HepG2 (cell line): ENCODE data around the gene CTCF. TPM values are rescaled to one million over a fixed set of nuclear protein-coding genes. Genes with fewer than 3 reads are reported as not detected.

Experiments used
- ATAD3A ChIP-seq: sonication (generic); formaldehyde crosslinking; IDR thresholded peaks from 2 replicates; pipeline ENCODE4 v1.4.0; 2020; ENCODE audit warnings: missing genetic modification reagents
- HOXD1 ChIP-seq: sonication (generic); formaldehyde crosslinking; IDR thresholded peaks from 2 replicates; pipeline ENCODE4 v1.5.0; 2020; ENCODE audit warnings: missing genetic modification reagents
- KLF16 ChIP-seq, 2 experiments: sonication (generic) in 1 of 2; formaldehyde crosslinking in 1 of 2; IDR thresholded peaks; 2 replicates each; pipeline versions ENCODE4 v1.6.1 to v1.8.0; 2016 to 2023; ENCODE audit warnings: missing genetic modification reagents in 2 of 2, missing compliant biosample characterization in 1 of 2
- NCOA5 ChIP-seq: sonication (generic); formaldehyde crosslinking; IDR thresholded peaks from 2 replicates; pipeline ENCODE4 v1.4.0; 2020; ENCODE audit warnings: missing genetic modification reagents
- NR2F6 ChIP-seq, 2 experiments: IDR thresholded peaks; 2 replicates each; pipeline ENCODE4 v1.6.1; 2016; ENCODE audit warnings: antibody characterized with exemption in 1 of 2, mild to moderate bottlenecking in 1 of 2
- RAD21 ChIP-seq: fragments of 450-650 bp; formaldehyde crosslinking; IDR thresholded peaks from 2 replicates; pipeline ENCODE4 v1.5.0; 2020; ENCODE audit warnings: mild to moderate bottlenecking
- SMAD9 ChIP-seq: sonication (generic); formaldehyde crosslinking; IDR thresholded peaks from 2 replicates; pipeline ENCODE4 v1.5.1; 2020; ENCODE audit warnings: mild to moderate bottlenecking, missing genetic modification reagents
- SRSF1 ChIP-seq: fragments of 200-400 bp; formaldehyde crosslinking; optimal IDR thresholded peaks from 2 replicates; pipeline ENCODE3; 2017; ENCODE audit warnings: mild to moderate bottlenecking, low read depth, low read length, moderate library complexity
- TBP ChIP-seq: sonication (generic); formaldehyde crosslinking; IDR thresholded peaks from 2 replicates; pipeline ENCODE4 v1.5.0; 2020; ENCODE audit warnings: missing genetic modification reagents
- YEATS2 ChIP-seq: sonication (generic); formaldehyde crosslinking; IDR thresholded peaks from 2 replicates; pipeline ENCODE4 v1.4.0; 2020; ENCODE audit warnings: missing genetic modification reagents, borderline replicate concordance
- ZFX ChIP-seq: sonication (generic); formaldehyde crosslinking; IDR thresholded peaks from 2 replicates; pipeline ENCODE4 v1.4.0; 2020; ENCODE audit warnings: mild to moderate bottlenecking, low read depth, missing genetic modification reagents, moderate library complexity
- ZNF501 ChIP-seq: sonication (generic); formaldehyde crosslinking; IDR thresholded peaks from 2 replicates; pipeline ENCODE4 v1.5.1; 2020; ENCODE audit warnings: mild to moderate bottlenecking, moderate library complexity, missing genetic modification reagents
- ZNF746 ChIP-seq: sonication (generic); formaldehyde crosslinking; IDR thresholded peaks from 2 replicates; pipeline ENCODE4 v1.8.0; 2022; ENCODE audit warnings: mild to moderate bottlenecking, missing genetic modification reagents
- polyA plus RNA-seq, 8 experiments: library from polyadenylated mRNA; depleted of rRNA in 3 of 8; stranded (reverse) in 7 of 8; unstranded in 1 of 8; fragments of >200 nt; fragmentation: Illumina TruSeq in 4 of 8; extraction: Trizol in 4 of 8; gene quantifications; 2 replicates each; pipeline versions ENCODE4 v1.2.1 to v1.2.3, GENCODE V29; 2011 to 2016; ENCODE audit warnings: low read depth in 4 of 8, missing spikeins in 1 of 8, mixed read lengths in 1 of 8; ENCODE audit not compliant: insufficient read depth in 1 of 8
- total RNA-seq, 5 experiments: library from RNA; depleted of rRNA; stranded (reverse); fragments of >200 nt; fragmentation: Illumina TruSeq; extraction: Trizol; gene quantifications; 2 replicates each; pipeline ENCODE4 v1.2.3, GENCODE V29; 2016; ENCODE audit warnings: low read depth in 1 of 5
- TF ChIP-seq, protein P1 (sequence below): sonication (generic); formaldehyde crosslinking; IDR thresholded peaks from 2 replicates; pipeline ENCODE4 v1.4.0; 2020; ENCODE audit warnings: mild to moderate bottlenecking, missing genetic modification reagents, borderline replicate concordance
- TF ChIP-seq, protein P2 (sequence below): sonication (generic); formaldehyde crosslinking; IDR thresholded peaks from 2 replicates; pipeline ENCODE4 v1.4.0; 2020; ENCODE audit warnings: missing genetic modification reagents
- TF ChIP-seq, protein P3 (sequence below): sonication (generic); formaldehyde crosslinking; IDR thresholded peaks from 2 replicates; pipeline ENCODE4 v1.5.0; 2020; ENCODE audit warnings: missing genetic modification reagents, mild to moderate bottlenecking, borderline replicate concordance
- TF ChIP-seq, protein P4 (sequence below): sonication (generic); formaldehyde crosslinking; IDR thresholded peaks from 2 replicates; pipeline ENCODE4 v1.4.0; 2020; ENCODE audit warnings: missing genetic modification reagents
- TF ChIP-seq, protein P5 (sequence below): sonication (generic); formaldehyde crosslinking; IDR thresholded peaks from 2 replicates; pipeline ENCODE4 v1.4.0; 2020; ENCODE audit warnings: missing genetic modification reagents

CTCF gene
- total and polyA plus RNA-seq, 2 of the 13 experiments (the other 11 are each of a cell fraction or from before 2014, with no cell fraction given) = 19.5 to 37.5 TPM

DNA sequence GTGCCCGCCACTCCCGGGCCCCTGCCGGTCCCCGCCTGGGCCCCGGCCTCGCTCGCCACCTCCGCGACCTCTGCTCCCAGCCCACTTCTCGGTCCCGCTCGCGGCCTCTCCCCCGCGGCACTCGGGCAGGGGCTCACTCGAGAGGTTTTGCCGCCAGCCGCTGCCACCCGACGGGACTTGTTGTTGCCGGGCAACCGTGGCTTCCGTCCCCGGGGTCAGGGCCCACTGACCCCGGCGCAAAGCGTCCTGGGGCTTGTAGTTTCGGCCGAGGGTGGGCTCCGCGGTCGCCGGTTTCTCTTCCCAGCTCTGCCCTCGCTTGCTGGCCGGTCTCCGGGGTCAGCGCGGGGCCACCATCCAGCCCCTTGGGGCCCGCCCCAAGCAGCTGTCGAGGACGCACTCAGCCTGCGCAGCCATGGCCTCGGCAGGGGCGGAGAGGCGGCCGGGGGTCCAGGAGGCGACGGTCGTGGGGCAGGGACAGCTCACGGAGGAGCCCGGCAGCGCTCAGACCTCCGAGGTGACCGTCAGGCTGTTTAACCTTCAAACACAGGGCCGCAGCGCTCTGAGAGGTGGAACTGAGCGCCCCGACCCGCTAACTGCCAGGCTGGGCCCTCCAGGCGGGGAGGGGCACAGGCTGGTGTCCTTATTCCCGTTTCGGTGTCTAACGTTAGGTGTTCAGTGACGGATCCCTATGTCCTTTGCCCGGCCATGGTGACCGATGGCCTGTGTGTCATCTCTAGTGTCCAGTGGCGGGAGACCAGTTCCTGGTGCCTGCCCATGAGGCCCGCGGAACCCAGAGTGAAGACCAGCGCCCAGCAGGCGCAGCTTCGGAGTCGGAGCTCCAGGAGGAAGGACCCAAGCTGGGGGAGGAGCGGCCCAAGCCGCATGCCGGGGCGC, 104.5 kb downstream of the CTCF start, which contains the start of the genes C16orf86 and ENKD1 (continued):
- TF ChIP-seq, protein P1, sequence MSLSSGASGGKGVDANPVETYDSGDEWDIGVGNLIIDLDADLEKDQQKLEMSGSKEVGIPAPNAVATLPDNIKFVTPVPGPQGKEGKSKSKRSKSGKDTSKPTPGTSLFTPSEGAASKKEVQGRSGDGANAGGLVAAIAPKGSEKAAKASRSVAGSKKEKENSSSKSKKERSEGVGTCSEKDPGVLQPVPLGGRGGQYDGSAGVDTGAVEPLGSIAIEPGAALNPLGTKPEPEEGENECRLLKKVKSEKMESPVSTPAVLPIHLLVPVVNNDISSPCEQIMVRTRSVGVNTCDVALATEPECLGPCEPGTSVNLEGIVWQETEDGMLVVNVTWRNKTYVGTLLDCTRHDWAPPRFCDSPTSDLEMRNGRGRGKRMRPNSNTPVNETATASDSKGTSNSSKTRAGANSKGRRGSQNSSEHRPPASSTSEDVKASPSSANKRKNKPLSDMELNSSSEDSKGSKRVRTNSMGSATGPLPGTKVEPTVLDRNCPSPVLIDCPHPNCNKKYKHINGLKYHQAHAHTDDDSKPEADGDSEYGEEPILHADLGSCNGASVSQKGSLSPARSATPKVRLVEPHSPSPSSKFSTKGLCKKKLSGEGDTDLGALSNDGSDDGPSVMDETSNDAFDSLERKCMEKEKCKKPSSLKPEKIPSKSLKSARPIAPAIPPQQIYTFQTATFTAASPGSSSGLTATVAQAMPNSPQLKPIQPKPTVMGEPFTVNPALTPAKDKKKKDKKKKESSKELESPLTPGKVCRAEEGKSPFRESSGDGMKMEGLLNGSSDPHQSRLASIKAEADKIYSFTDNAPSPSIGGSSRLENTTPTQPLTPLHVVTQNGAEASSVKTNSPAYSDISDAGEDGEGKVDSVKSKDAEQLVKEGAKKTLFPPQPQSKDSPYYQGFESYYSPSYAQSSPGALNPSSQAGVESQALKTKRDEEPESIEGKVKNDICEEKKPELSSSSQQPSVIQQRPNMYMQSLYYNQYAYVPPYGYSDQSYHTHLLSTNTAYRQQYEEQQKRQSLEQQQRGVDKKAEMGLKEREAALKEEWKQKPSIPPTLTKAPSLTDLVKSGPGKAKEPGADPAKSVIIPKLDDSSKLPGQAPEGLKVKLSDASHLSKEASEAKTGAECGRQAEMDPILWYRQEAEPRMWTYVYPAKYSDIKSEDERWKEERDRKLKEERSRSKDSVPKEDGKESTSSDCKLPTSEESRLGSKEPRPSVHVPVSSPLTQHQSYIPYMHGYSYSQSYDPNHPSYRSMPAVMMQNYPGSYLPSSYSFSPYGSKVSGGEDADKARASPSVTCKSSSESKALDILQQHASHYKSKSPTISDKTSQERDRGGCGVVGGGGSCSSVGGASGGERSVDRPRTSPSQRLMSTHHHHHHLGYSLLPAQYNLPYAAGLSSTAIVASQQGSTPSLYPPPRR (CRISPR knock-in tag) = no peak
- peak; percentile 82 for TF ChIP-seq NR2F6 (IDR thresholded peaks at IDR 0.05)
- TF ChIP-seq NR2F6 (CRISPR knock-in tag; IDR thresholded peaks at IDR 0.05) = peak; percentile 88
- TF ChIP-seq, protein P2, sequence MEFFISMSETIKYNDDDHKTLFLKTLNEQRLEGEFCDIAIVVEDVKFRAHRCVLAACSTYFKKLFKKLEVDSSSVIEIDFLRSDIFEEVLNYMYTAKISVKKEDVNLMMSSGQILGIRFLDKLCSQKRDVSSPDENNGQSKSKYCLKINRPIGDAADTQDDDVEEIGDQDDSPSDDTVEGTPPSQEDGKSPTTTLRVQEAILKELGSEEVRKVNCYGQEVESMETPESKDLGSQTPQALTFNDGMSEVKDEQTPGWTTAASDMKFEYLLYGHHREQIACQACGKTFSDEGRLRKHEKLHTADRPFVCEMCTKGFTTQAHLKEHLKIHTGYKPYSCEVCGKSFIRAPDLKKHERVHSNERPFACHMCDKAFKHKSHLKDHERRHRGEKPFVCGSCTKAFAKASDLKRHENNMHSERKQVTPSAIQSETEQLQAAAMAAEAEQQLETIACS (CRISPR knock-in tag) = no peak
- no peak for TF ChIP-seq KLF16 (CRISPR knock-in tag; IDR thresholded peaks at IDR 0.05)
- TF ChIP-seq ATAD3A (CRISPR knock-in tag) = no peak
- peak; percentile 36; the same call in 1 of the 2 replicates for TF ChIP-seq YEATS2
- no peak for TF ChIP-seq TBP (CRISPR knock-in tag)
- TF ChIP-seq, protein P3, sequence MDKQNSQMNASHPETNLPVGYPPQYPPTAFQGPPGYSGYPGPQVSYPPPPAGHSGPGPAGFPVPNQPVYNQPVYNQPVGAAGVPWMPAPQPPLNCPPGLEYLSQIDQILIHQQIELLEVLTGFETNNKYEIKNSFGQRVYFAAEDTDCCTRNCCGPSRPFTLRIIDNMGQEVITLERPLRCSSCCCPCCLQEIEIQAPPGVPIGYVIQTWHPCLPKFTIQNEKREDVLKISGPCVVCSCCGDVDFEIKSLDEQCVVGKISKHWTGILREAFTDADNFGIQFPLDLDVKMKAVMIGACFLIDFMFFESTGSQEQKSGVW (CRISPR knock-in tag) = no peak
- TF ChIP-seq, protein P4, sequence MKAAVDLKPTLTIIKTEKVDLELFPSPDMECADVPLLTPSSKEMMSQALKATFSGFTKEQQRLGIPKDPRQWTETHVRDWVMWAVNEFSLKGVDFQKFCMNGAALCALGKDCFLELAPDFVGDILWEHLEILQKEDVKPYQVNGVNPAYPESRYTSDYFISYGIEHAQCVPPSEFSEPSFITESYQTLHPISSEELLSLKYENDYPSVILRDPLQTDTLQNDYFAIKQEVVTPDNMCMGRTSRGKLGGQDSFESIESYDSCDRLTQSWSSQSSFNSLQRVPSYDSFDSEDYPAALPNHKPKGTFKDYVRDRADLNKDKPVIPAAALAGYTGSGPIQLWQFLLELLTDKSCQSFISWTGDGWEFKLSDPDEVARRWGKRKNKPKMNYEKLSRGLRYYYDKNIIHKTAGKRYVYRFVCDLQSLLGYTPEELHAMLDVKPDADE (CRISPR knock-in tag) = no peak
- peak; percentile 59 for TF ChIP-seq SRSF1
- TF ChIP-seq HOXD1 = peak; percentile 73; the same call in 1 of the 2 replicates
- TF ChIP-seq ZNF746 (CRISPR knock-in tag) = no peak
- TF ChIP-seq ZNF501 (CRISPR knock-in tag) = peak; percentile 94
- no peak for TF ChIP-seq NCOA5
- TF ChIP-seq, protein P5, sequence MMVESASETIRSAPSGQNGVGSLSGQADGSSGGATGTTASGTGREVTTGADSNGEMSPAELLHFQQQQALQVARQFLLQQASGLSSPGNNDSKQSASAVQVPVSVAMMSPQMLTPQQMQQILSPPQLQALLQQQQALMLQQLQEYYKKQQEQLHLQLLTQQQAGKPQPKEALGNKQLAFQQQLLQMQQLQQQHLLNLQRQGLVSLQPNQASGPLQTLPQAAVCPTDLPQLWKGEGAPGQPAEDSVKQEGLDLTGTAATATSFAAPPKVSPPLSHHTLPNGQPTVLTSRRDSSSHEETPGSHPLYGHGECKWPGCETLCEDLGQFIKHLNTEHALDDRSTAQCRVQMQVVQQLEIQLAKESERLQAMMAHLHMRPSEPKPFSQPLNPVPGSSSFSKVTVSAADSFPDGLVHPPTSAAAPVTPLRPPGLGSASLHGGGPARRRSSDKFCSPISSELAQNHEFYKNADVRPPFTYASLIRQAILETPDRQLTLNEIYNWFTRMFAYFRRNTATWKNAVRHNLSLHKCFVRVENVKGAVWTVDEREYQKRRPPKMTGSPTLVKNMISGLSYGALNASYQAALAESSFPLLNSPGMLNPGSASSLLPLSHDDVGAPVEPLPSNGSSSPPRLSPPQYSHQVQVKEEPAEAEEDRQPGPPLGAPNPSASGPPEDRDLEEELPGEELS (CRISPR knock-in tag) = 0 out of 2 replicates have a peak, but pooled peaks have one; percentile 36
- TF ChIP-seq SMAD9 (CRISPR knock-in tag) = no peak
- no peak for TF ChIP-seq RAD21 (CRISPR knock-in tag)
- peak; percentile 89 for TF ChIP-seq ZFX (CRISPR knock-in tag)
